ENCODE results near the gene EXOC3. TPM values are rescaled to one million over a fixed set of nuclear protein-coding genes. Genes with fewer than 3 reads are reported as not detected.
"Not testable (repeated sequence)": the region's sequence is repeated elsewhere in the genome, so short reads cannot be mapped to it uniquely, and the experiment has no call there.

Gene EXOC3
- polyA plus RNA-seq, 1 experiment: 27.3 TPM

GRCh38 chr5:502325-503079 lies 59.5 kb downstream of the EXOC3 start:
- TF ChIP-seq CTCF (IDR thresholded peaks at IDR 0.05; ENCODE audit: low read depth, low read length): no peak
- no peak overlapping the region for H3K4me3 ChIP-seq (ENCODE audit: low read depth, low read length)
- ChIA-PET POLR2A (interaction anchor here (0.6 to 0.8 kb wide), 2 partner anchors 9 to 181 kb away, joined by 3 to 8 read pairs; partner anchors contain the start of gene AHRR), CTCF (no interaction called here)
- peaks cover 21% of the 10 kb centered on the region for H3K27me3 ChIP-seq (ENCODE audit: control insufficient read depth, insufficient read depth, low read length)
- DNase-seq (ENCODE audit: low read depth, low spot score): no peak
- peaks cover 17% of the 10 kb centered on the region; the same call in 1 of the 2 replicates for H3K9me3 ChIP-seq (ENCODE audit: control insufficient read depth, insufficient read depth, low read length)
- no peak overlapping the region for H3K27ac ChIP-seq (ENCODE audit: low read depth, low read length)

- peaks cover 21% of the 10 kb centered on the region for H3K27me3 ChIP-seq (ENCODE audit: control insufficient read depth, insufficient read depth, low read length)
- no peak overlapping the region for H3K27ac ChIP-seq (ENCODE audit: low read depth, low read length)
- H3K9me3 ChIP-seq (ENCODE audit: control insufficient read depth, insufficient read depth, low read length): peaks cover 28% of the 10 kb centered on the region; the same call in 1 of the 2 replicates
- ChIA-PET CTCF (no interaction called here), POLR2A (no interaction called here)
- H3K4me3 ChIP-seq (ENCODE audit: low read depth, low read length): no peak overlapping the region
- no peak for DNase-seq (ENCODE audit: low read depth, low spot score)
- no peak for TF ChIP-seq CTCF (IDR thresholded peaks at IDR 0.05; ENCODE audit: low read depth, low read length)
Observed at GRCh38 chr5:504326-505154, 61.6 kb downstream of the EXOC3 start.

- no peak for DNase-seq (ENCODE audit: low read depth, low spot score)
- ChIA-PET POLR2A (no interaction called here), CTCF (no interaction called here)
- TF ChIP-seq CTCF (IDR thresholded peaks at IDR 0.05; ENCODE audit: low read depth, low read length): no peak
- H3K4me3 ChIP-seq (ENCODE audit: low read depth, low read length): no peak overlapping the region
- peaks cover 23% of the 10 kb centered on the region; the same call in 1 of the 2 replicates for H3K9me3 ChIP-seq (ENCODE audit: control insufficient read depth, insufficient read depth, low read length)
- H3K27me3 ChIP-seq (ENCODE audit: control insufficient read depth, insufficient read depth, low read length): peaks cover 33% of the 10 kb centered on the region
- H3K27ac ChIP-seq (ENCODE audit: low read depth, low read length): no peak overlapping the region
Observed at GRCh38 chr5:505951-506525, 63.1 kb downstream of the EXOC3 start.

GRCh38 chr5:507986-508575 lies 65.1 kb downstream of the EXOC3 start:
- Histone ChIP-seq H3K9me3 (ENCODE audit: control insufficient read depth, insufficient read depth, low read length) (peaks cover 23% of the 10 kb centered on the region; the same call in 1 of the 2 replicates), H3K27me3 (ENCODE audit: control insufficient read depth, insufficient read depth, low read length) (peaks cover 37% of the 10 kb centered on the region)
- POLR2A ChIA-PET; H3K4me3 ChIP-seq (ENCODE audit: low read depth, low read length); H3K27ac ChIP-seq (ENCODE audit: low read depth, low read length); DNase-seq (ENCODE audit: low read depth, low spot score); CTCF ChIA-PET: not testable (repeated sequence)

GRCh38 chr5:509611-510185 lies 66.7 kb downstream of the EXOC3 start:
- Histone ChIP-seq H3K9me3 (ENCODE audit: control insufficient read depth, insufficient read depth, low read length) (peaks cover 23% of the 10 kb centered on the region; the same call in 1 of the 2 replicates), H3K4me3 (ENCODE audit: low read depth, low read length) (no peak overlapping the region), H3K27me3 (ENCODE audit: control insufficient read depth, insufficient read depth, low read length) (peaks cover 39% of the 10 kb centered on the region), H3K27ac (ENCODE audit: low read depth, low read length) (no peak overlapping the region)
- TF ChIP-seq CTCF (IDR thresholded peaks at IDR 0.05; ENCODE audit: low read depth, low read length): no peak
- ChIA-PET CTCF (interaction anchor here (0.6 kb wide), 1 partner anchor 171 kb away, joined by 3 read pairs; no protein-coding TSS in a partner anchor), POLR2A (no interaction called here)
- no peak for DNase-seq (ENCODE audit: low read depth, low spot score)
